Measurements from ENCODE around the gene TEX30. TPM values are rescaled to one million over a fixed set of nuclear protein-coding genes. Genes with fewer than 3 reads are reported as not detected.

The TEX30 gene
- total RNA-seq, 1 donor from 2014 or later: 13.6 TPM

DNA sequence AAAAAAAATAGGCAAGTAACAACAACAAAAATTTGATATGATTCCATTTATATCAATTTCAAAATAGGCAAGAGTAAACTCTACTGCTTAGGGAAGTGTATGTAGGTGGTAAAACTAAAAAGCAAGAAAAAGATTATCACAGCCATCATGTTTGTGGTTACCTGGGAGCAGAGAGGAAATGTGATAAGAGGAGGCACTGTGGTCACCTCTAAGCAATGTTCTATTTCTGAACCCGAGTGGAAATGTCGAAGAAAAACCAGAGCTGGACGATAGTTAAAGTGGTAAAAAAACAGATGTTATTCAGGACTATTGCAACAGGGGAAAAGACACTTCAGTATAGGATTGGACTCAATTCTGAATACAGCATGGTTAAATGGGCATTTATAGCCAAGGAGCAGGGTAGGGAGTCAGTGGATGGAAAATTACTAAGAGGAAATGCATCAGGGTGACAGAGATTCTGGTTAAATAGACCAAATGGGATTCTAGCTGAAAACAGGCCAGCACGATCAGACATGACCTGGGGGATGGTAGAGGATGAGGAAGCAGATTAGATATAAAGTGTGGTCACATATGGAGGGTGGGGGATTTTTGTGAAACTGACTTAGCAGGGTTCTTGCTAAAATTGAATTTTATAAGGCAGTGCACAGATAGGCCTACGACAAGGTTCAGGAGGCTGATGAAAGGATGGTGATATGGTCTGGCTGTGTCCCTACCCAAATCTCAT lies 6.0 kb upstream of the TEX30 start:
- no peak for DNase-seq

GRCh38 chr13:102777736-102778135 lies 4.2 kb upstream of the TEX30 start:
- no peak for DNase-seq

- no peak for DNase-seq
Measured at GRCh38 chr13:102776271-102776670, 2.7 kb upstream of the TEX30 start.

DNA sequence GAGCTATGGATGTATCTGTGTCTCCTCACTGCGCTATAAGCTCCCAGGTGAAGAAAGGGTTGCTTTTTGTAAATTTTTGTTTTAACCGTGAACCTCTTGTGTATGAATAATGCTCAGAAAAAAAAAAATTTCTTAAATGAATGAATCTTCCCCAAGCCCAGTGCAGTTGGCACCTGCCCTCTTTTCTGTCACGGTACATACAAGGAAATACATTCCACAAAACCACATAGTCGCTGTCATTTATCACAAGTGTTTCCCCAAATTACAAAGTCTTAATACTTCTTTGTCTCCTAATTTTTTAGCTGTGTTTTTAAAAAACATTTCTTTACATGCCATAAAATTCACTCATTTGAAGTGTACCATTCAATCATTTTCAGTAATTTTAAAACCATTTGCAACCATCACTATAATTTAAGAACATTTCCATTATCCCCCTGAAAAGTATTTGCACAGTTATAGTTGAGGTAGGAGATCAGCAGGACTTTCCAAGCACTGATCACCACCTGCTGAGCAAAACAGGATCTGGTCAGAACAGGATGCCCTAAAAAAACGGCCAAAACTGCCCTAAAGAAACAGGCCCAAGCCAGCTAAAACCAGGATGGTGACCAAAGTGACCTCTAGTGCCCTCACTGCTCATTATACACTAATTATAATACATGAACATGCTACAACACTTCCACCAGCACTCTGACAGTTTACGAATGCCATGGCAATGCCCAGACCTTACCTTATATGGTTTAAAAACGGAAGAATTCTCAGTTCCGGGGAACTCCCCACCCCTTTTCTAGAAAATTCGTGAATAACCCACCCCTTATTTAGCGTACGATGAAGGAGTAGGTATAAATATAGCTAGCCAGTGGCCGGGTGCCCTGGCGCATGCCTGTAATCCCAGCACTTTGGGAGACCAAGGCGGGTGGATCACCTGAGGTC lies 1.3 kb upstream of the TEX30 start:
- DNase-seq: no peak

- DNase-seq: no peak
Measured at GRCh38 chr13:102774214-102774568, 605 bp upstream of the TEX30 start.

DNA sequence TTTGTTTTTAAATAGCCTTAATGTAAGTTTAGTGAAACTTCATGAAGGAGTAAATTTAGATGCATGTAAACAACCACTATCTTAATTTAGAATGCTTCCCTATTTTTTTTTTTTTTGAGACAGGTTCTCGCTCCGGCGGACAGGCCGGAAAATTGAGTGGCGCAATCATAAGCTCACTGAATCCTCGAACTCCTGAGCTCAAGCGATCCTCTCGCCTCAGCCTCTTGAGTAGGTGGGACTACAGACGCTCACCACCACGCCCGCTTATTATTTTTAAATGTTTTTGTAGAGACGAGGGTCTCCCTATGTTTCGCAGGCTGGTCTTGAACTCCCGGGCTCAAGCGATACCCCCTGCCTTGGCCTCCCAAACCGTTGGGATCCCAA lies 1.6 kb downstream of the TEX30 start:
- DNase-seq: no peak

- no peak for DNase-seq
Measured at GRCh38 chr13:102771298-102772041, 2.1 kb downstream of the TEX30 start.

DNA sequence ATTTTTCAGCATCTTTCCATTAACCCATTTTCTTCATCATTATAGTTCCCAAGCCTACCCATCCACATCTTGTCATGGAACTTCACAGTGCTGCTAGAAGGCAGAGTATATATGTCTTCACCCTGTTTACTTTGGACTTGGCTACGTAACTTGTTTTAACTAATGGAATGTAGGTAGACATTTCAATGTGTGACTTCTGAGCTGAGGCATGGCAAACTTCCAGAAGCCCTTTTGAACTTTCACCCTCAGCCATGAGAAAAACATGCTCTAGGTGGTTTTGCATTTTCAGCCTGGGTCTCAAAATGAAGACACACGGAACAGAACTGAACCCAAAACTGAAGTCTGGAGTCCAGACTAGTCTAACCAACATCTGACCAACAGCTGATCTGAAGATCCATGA lies 3.2 kb downstream of the TEX30 start:
- DNase-seq: no peak

GRCh38 chr13:102769679-102770078 lies 3.9 kb downstream of the TEX30 start:
- DNase-seq: no peak

DNA sequence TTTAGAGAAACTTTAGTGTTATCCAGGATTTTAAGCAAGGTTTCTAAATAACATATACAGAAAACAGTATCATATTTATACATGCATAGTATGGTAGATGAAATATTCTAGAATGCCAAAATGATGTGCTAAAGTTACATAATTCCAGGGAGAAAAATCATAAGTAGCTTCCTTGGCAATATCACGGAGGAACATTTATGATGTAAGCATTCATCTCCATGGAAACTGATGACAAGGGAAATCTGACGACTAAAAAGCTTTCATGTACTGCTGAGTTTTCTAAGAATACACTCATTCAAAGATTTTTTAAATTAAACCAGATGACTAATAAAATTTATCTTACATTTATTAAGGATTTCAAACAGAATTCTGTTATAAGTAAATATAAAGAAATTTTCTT lies 4.7 kb downstream of the TEX30 start:
- DNase-seq: no peak

DNA sequence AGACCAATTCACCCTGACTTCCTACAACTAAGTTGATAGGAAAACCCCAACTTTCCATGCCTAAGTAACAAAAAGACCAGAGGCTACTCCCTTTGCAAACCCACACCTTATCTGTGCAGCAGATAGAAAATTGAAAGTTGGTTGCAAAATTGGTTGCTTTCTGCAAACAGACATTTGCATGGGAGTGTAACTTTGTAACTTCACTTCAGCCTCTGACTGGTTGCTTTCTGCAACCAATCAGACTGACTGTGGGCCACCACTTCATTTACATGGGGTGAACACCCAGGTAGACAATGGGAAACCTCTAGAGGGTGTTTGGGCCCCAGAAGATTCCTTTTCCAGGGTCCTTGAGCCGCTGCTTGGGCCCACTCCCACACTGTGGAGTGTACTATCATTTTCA lies 9.8 kb downstream of the TEX30 start:
- DNase-seq: no peak

DNA sequence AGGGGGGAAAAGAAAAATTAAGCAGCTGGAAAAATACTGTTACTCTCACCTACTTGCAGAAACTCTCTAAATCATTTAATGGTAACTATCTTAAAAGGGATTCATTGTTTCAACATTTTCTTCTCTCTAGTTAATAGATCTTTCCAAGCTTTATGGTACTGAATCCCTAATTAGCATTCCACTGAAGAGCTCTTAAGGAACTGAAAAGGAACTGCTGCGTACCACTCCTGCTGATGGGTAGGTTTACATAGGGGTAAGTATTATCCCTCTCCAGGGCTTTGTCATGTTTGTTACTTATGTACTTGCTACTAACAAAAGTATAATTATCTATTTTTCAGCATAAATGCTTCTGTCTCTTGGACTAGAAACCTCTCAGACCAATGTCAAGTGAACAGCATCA lies 12.5 kb downstream of the TEX30 start:
- DNase-seq: no peak

- no peak for DNase-seq
Measured at GRCh38 chr13:102758842-102759241, 14.7 kb downstream of the TEX30 start.

- no peak for DNase-seq
Measured at GRCh38 chr13:102757006-102757405, 16.6 kb downstream of the TEX30 start.

DNA sequence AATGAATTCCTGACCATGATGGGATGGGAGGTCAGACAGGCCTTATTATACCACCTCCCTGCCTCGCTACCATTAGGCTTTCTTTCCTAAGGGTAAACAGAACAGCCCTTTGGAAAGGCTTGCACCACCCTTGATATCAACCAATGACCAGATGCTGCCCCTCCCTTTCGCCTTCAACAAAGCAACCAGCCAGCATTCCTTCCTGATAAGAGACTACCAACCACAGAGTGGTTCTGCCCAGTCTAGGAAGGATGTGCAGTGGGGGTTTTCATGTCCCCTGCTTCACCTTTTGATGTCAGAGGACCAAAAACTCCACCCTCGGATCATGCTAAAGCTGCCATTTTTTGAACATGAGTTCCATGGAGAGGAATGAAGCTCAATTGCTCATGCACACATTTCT lies 21.7 kb downstream of the TEX30 start:
- DNase-seq: no peak

- no peak for DNase-seq
Measured at GRCh38 chr13:102742506-102742905, 31.1 kb downstream of the TEX30 start.

GRCh38 chr13:102742101-102742500 lies 31.5 kb downstream of the TEX30 start:
- no peak for DNase-seq

DNA sequence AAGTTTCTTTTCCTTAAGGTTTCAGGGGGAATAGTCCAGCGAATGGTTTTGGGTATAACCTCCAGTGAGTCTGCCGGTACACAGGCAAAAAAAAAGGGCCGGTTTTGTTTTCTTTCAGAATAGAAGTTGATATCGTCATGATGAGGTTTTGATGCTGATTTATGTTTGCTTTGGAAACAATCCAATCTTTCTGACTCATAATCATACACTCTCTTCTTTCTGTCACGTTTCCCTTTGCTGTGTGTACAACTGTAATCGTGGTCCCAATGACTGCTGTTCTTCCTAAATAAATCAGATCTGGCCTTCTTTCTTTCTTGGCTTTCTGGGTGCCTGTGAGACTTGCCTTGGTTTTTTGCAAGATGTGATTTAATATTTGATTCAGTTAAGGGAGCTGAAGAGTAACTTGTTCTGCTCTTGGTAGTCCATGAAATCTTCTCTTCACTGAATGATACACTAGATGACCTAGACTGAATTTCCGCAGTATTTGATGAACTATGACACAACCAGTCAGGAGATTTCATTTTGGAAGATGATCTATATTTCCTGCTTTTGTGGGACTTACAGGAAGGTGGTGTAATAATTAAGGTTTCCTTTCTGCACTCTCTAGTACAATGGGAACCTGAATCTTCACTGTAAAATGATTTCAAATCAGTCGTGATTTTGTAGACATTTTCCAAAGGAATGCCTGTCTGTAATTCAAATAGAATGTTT lies 43.9 kb downstream of the TEX30 start:
- DNase-seq: no peak

GRCh38 chr13:102726430-102726829 lies 47.2 kb downstream of the TEX30 start:
- no peak for DNase-seq

DNA sequence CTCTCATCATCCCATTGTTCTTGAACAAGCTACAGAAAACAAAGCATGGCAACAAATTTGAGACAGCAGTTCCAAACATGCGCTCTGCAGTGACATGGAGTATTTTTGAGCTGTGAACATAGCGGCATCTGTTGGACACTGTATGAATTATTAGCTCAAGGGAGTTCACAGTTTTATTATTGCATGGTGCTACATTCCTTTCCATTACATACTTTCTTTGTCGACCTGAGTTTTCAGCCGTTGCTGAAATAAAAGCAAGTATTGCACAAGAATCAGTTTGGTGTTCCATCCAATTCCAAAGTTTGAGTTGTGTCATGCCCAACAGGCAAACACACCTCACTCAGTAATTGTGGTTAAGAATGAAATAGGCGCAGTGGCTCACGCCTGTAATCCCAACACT lies 48.7 kb downstream of the TEX30 start:
- DNase-seq: peak; percentile 60

DNA sequence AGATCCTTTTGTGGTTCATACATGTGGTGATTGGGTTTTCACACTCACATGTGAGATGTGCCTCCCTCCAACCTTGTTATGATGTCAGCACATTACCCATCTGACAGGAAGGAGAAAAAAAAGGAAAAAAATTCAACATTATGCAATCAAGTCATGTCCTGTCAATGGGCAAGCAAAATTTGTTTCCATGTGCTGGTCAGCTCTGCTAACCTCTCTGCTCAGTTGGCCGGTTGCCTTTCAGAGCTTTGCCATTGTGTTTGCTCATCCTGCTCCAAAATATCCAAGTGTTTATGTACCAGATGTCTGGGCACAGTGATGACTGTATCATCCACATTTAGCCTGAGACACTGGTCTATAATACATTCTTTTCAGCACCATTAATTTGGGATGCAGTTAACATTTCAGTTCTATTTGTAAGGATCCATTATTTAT lies 51.8 kb downstream of the TEX30 start:
- no peak for DNase-seq

- no peak for DNase-seq
Measured at GRCh38 chr13:102718746-102719145, 54.8 kb downstream of the TEX30 start.

Data from tongue (tissue), 2 donors.